Amniotic stem cell (primary cell): ENCODE results near the gene CFAP97D1.

Source experiments
- DNase-seq: peaks from one replicate; lab custom pipeline; 2025; lab: John Stamatoyannopoulos, UW

Gene CFAP97D1

GRCh38 chr17:43780135-43780534, at the start of gene CFAP97D1:
TSS of gene CFAP97D1 (plus strand) at chr17:43780435. CDS start at chr17:43780463, 28 bp downstream.
- DNase-seq: no peak

- DNase-seq: no peak
These were observed 47.3 kb upstream of the CFAP97D1 start for GRCh38 chr17:43732958-43733357.

DNA sequence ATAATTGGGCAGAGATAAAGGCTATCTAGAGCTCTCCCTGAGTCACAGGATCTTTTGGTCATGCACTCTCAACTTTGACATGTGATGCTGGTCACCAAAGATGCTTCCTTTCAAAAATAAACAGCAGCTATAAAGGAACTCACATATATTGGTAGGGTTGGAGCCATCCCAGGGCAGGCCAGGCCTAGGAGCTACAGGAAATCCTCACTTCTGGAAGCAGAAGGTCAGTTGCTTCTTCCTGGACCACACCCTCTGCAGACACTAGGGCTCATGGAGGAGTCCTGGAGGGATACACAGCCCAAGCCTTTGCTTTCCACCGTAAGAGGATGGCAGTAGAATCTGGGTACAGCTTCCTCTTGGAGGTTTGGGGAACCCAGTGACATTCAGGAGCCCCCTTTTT, 46.3 kb upstream of the CFAP97D1 start:
- no peak for DNase-seq

DNA sequence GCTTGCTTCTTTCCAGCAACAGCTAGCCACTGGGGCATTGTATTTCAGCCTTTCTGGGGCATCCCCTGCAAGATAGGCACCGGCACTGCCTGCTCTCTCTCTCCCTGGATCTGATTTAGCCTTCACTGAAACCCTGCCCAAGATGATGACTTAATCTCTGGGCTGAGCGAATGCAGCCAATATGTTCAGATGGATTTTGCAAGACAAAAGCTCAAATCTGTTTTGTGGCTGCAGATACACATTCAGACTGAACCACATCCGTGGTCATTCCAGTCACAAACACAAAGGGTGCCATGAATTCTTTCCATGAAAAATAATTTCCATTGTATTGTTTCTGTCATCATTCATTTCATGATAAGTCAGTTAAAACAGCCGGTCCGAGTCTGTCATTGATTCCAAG, 45.9 kb upstream of the CFAP97D1 start:
- DNase-seq: no peak

- DNase-seq: no peak
These were observed 43.8 kb upstream of the CFAP97D1 start for GRCh38 chr17:43736389-43736788.

- DNase-seq: no peak
These were observed 42.5 kb upstream of the CFAP97D1 start for GRCh38 chr17:43737722-43738121.

DNA sequence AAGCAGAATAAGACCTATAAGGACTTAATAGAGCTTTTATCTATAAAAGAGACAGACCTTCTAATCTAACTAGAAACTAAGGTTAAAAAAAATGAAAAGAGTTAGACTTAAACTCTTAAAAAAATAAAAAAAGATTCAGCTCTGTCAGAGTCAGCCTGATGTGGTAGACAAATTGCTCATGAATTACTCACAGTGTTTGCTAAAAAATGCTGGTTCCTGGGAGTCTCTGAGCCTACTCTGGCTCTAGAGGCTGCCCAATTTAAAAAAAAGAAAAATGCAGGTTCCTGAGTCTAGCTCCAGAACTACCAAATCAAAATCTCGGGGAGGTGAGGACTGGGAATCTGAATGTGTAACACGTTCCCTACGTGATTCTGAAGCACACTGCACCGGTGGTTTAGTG, 39.7 kb upstream of the CFAP97D1 start:
- no peak for DNase-seq

GRCh38 chr17:43741636-43742035, 38.6 kb upstream of the CFAP97D1 start:
- no peak for DNase-seq

DNA sequence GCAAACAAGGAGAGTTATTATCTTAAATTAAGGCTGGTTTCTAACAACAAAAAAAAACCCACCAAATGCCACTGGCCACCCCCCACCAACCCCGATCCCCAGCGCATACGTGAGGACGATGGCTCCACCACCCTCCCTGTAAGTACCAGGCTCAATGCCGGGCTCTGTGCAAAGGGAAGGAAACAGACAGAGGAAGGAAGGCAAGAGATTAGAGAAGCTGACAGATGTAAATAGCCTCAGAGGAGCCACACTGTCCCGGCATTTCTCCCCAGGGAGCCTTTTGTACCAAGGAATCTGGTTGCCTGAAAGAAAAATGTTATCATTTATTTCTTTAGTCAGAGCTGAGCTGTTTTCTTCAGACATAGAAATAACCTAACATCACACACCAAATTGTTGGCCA, 34.7 kb upstream of the CFAP97D1 start:
- no peak for DNase-seq

- no peak for DNase-seq
These were observed 30.1 kb upstream of the CFAP97D1 start for GRCh38 chr17:43750153-43750552.

DNA sequence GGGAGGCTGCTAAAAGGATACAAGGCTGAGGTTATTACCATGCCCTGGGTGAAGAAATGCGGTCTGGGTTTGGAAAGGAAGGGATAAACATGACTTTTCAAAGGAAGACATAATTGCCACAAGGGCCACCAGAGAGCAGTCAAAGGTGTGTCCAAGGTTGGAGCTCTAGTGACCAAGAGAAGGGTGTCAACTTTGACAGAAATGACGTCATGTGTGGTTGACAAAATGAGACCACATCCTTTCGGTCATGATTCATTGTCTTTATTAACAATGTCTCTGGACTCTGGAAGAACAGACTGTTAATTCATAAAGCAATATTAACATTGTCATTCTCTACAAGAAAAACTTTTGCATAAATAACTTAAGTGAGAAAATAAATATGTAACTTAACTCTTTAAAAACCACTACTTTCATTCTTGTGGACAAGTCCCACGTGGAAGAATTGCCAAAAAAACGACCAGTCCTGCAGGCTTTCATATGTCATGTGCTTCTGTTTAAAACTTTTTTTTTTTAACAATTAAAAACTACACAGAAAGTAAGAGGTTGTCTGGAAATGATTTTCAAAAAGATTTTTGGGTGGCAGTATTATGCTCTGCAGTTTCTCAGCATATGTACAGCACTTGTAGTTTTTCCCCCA, 26.6 kb upstream of the CFAP97D1 start:
- no peak for DNase-seq

GRCh38 chr17:43754947-43755346, 25.3 kb upstream of the CFAP97D1 start:
- no peak for DNase-seq

- DNase-seq: no peak
These were observed 24.8 kb upstream of the CFAP97D1 start for GRCh38 chr17:43755389-43755875.

DNA sequence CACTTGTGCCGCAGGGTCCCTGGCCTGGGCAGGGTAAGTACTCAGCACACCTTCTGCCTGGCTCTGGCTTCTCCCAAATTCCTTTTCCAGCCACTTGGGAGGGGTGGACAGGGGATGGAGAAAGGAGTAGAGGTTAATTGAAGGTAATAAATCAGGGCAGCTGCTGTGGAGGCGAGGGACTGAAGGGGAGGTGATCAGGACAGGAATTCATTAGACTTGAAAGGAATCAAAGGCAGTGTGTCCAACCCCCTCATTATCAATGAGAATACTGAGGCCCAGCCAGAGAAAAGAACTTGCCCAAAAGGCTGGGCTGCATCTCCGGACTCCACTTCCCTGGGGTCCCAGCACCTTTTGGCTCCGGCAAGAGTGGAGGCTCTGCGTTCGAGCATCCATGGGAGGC, 24.0 kb upstream of the CFAP97D1 start:
- no peak for DNase-seq

- DNase-seq: no peak
These were observed 23.0 kb upstream of the CFAP97D1 start for GRCh38 chr17:43757171-43757660.

- no peak for DNase-seq
These were observed 22.1 kb upstream of the CFAP97D1 start for GRCh38 chr17:43758086-43758485.

GRCh38 chr17:43758497-43759174, 21.6 kb upstream of the CFAP97D1 start, which contains the start of gene SOST:
TSS of gene SOST (minus strand) at chr17:43758791. CDS start at chr17:43758741, 50 bp downstream.
- DNase-seq: no peak

DNA sequence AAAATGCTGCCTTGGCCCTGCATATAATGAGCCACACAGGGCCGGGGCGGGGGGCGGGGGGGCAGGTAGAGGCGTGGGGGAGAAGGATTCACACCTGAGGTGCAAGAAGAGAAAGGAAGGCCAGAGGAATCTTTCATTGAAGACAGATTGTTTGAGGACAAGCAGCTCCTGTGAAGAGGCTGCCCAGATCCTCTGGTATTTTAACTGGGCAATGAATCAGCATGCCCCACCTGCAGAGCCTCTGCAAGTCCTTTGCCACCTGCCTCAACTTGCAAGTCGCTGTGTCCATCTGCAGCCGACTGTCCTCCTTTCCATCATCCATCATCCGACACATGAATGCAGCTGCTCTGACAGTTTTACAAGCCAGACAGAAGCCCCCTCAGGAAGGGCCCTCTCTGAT, 20.4 kb upstream of the CFAP97D1 start:
- DNase-seq: no peak

DNA sequence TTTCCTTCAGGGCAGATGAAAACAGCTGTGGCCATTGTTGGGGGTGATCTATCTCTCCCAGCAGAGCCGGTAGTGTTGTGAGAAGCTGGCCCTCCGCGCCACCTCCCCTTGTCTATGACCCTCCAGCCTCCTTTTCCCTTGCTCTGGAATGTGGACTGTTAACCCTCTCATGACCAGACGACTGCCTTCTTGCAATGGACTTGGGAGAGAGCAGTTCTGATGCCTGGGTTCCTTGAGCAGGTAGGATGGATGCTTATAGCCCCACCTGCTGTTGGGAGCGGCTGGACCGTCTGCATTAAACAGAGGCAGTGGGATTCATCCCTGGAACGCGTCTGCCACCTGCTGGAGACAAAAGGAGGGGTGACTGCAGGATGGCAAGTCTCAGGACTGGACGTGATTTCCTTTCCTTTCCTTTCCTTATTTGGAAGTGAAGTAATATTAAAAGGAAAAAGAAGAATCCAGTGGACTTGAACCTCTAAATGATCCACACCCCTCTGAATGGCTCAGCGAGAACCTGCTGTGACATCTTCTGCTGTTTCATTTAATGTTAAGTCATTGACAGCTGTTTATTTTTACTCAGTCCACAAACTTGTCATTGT, 19.9 kb upstream of the CFAP97D1 start:
- DNase-seq: peak; percentile 90

DNA sequence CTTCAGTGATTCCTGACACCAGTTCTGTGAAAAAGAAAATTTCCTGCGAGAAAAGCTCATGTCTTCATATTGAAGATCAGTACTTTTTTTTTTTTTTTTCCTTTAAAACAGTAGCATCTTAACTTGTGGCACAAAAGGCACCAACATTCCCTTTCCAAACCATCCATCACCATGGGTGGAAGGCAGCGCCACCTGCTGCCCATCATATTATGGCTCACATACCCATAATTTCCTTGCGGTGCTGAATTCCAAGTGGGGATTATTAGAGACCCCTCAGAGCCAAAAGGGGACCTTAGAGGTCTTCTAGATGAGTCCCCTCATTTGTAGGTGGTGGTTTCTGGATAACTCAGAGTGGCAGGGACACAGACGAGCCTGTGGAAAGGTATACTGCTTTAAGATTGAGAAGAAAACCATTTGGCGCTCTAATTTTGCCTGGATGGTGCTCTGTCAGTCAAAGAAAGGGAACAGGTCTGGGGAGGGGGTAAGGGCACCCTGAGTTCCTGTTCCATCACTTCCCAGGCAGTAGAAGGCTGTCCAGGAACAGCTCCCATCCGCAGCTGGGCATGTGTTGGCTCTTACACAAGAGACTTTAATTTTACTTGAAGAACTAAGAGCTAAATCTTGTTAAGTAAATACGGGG, 13.7 kb upstream of the CFAP97D1 start:
- DNase-seq: no peak

DNA sequence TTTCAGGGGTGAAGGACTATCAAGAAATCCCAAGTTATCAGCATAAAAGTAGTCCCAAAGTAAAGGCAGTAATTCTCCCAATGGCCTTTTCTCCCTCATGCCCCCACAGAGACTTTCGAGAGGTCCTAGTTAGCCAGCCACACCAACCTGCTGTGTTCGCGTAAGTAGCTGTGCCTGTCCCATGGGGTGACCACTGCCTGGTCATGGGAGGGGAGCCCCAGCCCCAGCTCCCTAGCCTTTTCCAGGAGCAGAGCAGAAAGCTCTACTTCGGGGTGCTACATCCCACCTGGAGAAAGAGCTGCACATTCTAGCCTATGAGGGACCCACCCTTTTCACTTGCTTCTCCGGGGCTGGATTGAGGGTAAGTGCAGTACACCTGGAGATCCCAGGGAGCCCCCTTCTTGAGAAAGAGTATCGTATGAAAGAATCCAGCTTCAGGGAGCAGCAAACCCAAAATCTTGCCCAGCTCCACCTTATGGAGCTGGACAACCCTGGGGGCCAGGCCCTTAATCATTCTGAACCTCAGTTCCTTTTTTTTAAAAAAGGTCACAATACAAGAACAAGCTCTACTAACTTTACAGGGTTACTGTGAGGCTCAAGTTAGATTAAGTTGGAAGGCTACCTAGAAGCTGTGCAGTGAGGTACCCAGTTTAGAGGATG, 13.1 kb upstream of the CFAP97D1 start:
- DNase-seq: no peak

DNA sequence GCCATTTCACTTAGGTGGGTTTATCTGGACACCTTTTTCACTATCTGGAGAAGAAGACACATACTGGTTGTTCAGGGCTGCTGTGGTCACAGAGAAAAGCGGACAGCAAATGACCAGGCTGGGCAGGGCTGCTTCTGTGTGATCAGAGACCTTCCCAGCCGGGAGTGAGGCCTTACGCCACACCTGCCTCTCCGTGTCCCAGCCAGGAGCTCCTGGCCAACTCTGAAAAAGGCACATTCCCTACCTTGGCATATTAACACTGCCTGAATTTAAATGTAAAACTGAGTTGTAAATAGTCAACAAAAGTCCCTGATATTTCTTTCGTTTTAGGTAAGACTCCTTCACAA, 12.5 kb upstream of the CFAP97D1 start:
- no peak for DNase-seq
